Thyroid gland (tissue), 4 donors: ENCODE data around the gene ZNF804B. TPM values are rescaled to one million over a fixed set of nuclear protein-coding genes. Genes with fewer than 3 reads are reported as not detected.

Experiments
- DNase-seq, 2 donors: peaks; one replicate each; pipeline ENCODE4 v3.0.0-alpha.2; 2019
- H3K27ac ChIP-seq, 3 donors: fragments of 200-600 bp; sonication (generic); 1 replicate in 2 of 3; 2 replicates in 1 of 3; pipeline ENCODE4 v1.5.1; 2016 to 2019; ENCODE audit warnings: mild to moderate bottlenecking in 1 of 3, moderate library complexity in 1 of 3
- H3K27me3 ChIP-seq: fragments of 200-600 bp; sonication (generic); one replicate; pipeline ENCODE4 v1.5.1; 2019
- H3K36me3 ChIP-seq, 2 donors: fragments of 200-600 bp; sonication (generic); one replicate each; pipeline ENCODE4 v1.5.1; 2016 to 2019
- H3K4me1 ChIP-seq, 2 donors: fragments of 200-600 bp; sonication (generic); one replicate each; pipeline ENCODE4 v1.5.1; 2017 to 2019
- H3K4me3 ChIP-seq, 3 donors: fragments of 200-600 bp; sonication (generic); replicated peaks in 1 of 3; 1 replicate in 2 of 3; 2 replicates in 1 of 3; pipeline ENCODE4 v1.5.1; 2016; ENCODE audit warnings: mild to moderate bottlenecking in 1 of 3
- H3K9me3 ChIP-seq: fragments of 200-600 bp; sonication (generic); one replicate; pipeline ENCODE4 v1.5.1; 2017
- POLR2A ChIP-seq, 2 donors: fragments of 450-650 bp; IDR thresholded peaks; one replicate each; pipeline ENCODE4 v1.6.1; 2017; ENCODE audit warnings: antibody characterized with exemption in 2 of 2, mild to moderate bottlenecking in 2 of 2, moderate library complexity in 1 of 2
- WGBS, 2 donors: methylation state at CpG; one replicate each; pipeline ENCODE4 v1.1.5; 2017; 5-methylcytosine and 5-hydroxymethylcytosine counted together
- intact Hi-C: fragments of 100-400 bp; cut with DNase I; formaldehyde crosslinking; loops from one replicate; pipeline ENCODE4 v1.15.1; 2023
- total RNA-seq, 4 donors: library from RNA; depleted of rRNA; stranded (reverse); fragments of >200 nt; gene quantifications; one replicate each; pipeline ENCODE4 v1.2.3, GENCODE V29; 2016
- TF ChIP-seq, protein P1 (sequence below), 6 experiments: fragments of 200-600 bp in 3 of 6; fragments of 450-650 bp in 3 of 6; sonication (generic) in 3 of 6; IDR thresholded peaks; one replicate each; pipeline ENCODE4 v1.5.1; 2016 to 2019; ENCODE audit warnings: antibody characterized with exemption in 6 of 6, mild to moderate bottlenecking in 2 of 6, inconsistent platforms in 1 of 6, moderate library complexity in 1 of 6

The ZNF804B gene
- total RNA-seq, 4 donors from 2014 or later, result 18.3 to 49.1 (median 29.7) TPM

DNA sequence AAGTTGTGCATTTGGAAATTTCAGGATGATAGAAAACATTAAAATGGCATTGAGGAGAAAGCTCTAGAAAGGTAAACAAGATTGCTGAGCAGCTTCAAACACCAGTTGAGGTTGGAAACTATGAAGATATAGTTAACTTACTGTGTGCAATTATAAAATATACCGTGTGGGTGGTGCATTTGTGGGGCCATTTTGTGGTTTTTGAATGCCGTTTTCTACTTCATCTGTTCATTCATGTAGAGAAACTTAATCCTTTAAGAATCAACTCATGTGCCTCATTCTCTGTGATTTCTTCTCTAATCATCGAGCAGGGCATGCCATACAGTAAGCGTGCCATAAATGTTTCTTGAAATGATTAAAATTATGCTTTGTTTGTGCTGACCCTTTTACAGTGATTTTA lies 268.8 kb downstream of the ZNF804B start:
- WGBS, 2 donors, result 85 to 86% methylated on average over 4 of the region's 4 CpGs

DNA sequence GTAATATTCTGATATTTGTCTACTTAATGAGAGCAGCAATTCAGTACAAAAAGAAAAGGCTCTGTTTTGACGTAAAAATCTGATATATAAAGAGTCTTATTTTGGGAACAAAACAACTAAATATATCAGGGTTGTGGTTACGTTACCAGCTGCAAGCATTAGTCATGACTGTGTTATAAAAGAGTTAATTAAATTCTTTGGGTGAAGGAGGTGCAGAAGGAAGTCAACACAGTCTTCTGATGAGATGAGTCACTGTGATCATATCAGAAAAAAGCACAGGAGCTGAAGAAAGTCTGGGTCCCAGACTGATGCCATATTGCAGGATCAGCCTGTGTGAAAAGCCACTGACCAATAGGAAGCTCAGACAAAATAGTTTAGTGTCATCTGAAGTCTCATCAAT lies 270.4 kb downstream of the ZNF804B start:
- no peak overlapping the region for H3K27ac ChIP-seq
- intact Hi-C loops, result no loop called here
- no peaks in the 10 kb centered on the region for H3K9me3 ChIP-seq
- no peak for DNase-seq
- H3K4me3 ChIP-seq, result no peak overlapping the region
- no peak for TF ChIP-seq POLR2A (IDR thresholded peaks at IDR 0.05)
- TF ChIP-seq, protein P1, sequence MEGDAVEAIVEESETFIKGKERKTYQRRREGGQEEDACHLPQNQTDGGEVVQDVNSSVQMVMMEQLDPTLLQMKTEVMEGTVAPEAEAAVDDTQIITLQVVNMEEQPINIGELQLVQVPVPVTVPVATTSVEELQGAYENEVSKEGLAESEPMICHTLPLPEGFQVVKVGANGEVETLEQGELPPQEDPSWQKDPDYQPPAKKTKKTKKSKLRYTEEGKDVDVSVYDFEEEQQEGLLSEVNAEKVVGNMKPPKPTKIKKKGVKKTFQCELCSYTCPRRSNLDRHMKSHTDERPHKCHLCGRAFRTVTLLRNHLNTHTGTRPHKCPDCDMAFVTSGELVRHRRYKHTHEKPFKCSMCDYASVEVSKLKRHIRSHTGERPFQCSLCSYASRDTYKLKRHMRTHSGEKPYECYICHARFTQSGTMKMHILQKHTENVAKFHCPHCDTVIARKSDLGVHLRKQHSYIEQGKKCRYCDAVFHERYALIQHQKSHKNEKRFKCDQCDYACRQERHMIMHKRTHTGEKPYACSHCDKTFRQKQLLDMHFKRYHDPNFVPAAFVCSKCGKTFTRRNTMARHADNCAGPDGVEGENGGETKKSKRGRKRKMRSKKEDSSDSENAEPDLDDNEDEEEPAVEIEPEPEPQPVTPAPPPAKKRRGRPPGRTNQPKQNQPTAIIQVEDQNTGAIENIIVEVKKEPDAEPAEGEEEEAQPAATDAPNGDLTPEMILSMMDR (IDR thresholded peaks at IDR 0.05), result no peak
- no peaks in the 10 kb centered on the region for H3K4me1 ChIP-seq
- no peaks in the 10 kb centered on the region for H3K27me3 ChIP-seq
- no peaks in the 10 kb centered on the region for H3K36me3 ChIP-seq
- WGBS, 2 donors, result 83 to 84% methylated on average over 2 of the region's 2 CpGs

More for the DNA sequence above, 268.8 kb downstream of the ZNF804B start:
- no peak overlapping the region for H3K4me3 ChIP-seq
- DNase-seq, result no peak
- H3K27me3 ChIP-seq, result no peaks in the 10 kb centered on the region
- intact Hi-C loops, result no loop called here
- H3K36me3 ChIP-seq, result no peaks in the 10 kb centered on the region
- no peak for TF ChIP-seq POLR2A (IDR thresholded peaks at IDR 0.05)
- TF ChIP-seq, protein P1 (IDR thresholded peaks at IDR 0.05), result no peak
- no peak overlapping the region for H3K27ac ChIP-seq
- H3K4me1 ChIP-seq, result no peaks in the 10 kb centered on the region
- H3K9me3 ChIP-seq, result no peaks in the 10 kb centered on the region

DNA sequence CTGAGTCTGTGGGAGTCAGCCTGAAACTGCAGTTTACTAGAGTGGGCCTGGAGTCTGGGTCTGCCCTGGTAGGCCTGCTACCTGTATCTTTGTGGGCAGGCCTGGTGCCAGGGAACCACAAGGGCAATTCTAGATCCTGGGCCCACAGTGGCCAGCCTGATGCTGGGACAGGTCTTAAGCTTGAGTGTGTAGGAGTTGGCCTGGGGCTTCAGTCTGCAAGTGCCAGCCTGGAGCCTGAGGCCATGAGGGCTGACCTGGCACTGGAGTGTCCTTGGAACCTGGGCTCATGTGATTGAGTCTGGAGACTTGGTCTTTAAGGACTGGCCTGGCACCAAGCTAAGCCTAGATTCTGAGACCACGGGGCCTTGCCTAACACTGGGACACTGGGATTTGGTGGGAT lies 281.7 kb downstream of the ZNF804B start:
- no peaks in the 10 kb centered on the region for H3K9me3 ChIP-seq
- 67 to 88% methylated on average over 1 of the region's 1 CpG for WGBS, 2 donors
- intact Hi-C loops, result no loop called here
- no peaks in the 10 kb centered on the region for H3K4me1 ChIP-seq
- H3K4me3 ChIP-seq, result no peak overlapping the region
- no peaks in the 10 kb centered on the region for H3K27me3 ChIP-seq
- no peak overlapping the region for H3K27ac ChIP-seq
- TF ChIP-seq POLR2A (IDR thresholded peaks at IDR 0.05), result no peak
- TF ChIP-seq, protein P1 (IDR thresholded peaks at IDR 0.05), result no peak
- no peak for DNase-seq
- H3K36me3 ChIP-seq, result no peaks in the 10 kb centered on the region

DNA sequence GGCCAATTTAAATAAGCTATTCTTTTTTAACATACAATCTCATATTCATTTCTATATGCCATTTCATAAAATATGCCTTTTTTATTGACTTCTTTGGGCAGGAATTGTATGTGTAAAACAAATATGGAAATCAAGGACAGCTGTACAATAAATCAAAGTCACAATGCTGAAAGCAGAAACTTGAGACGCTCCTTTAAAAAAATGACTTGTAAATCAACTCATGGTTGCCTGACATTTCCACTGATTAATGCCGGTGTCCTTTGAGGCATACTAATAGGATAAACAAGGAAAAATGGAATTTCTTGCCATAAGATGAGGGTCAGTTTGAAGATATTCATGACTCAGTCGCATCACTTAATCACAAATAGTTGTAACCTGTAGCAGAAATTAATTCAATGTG lies 283.4 kb downstream of the ZNF804B start:
- no peaks in the 10 kb centered on the region for H3K27me3 ChIP-seq
- intact Hi-C loops, result no loop called here
- no peaks in the 10 kb centered on the region for H3K36me3 ChIP-seq
- no peaks in the 10 kb centered on the region for H3K9me3 ChIP-seq
- no peaks in the 10 kb centered on the region for H3K4me1 ChIP-seq
- 71 to 80% methylated on average over 3 of the region's 3 CpGs for WGBS, 2 donors
- no peak for DNase-seq
- TF ChIP-seq, protein P1 (IDR thresholded peaks at IDR 0.05), result no peak
- TF ChIP-seq POLR2A (IDR thresholded peaks at IDR 0.05), result no peak
- H3K4me3 ChIP-seq, result no peak overlapping the region
- no peak overlapping the region for H3K27ac ChIP-seq

DNA sequence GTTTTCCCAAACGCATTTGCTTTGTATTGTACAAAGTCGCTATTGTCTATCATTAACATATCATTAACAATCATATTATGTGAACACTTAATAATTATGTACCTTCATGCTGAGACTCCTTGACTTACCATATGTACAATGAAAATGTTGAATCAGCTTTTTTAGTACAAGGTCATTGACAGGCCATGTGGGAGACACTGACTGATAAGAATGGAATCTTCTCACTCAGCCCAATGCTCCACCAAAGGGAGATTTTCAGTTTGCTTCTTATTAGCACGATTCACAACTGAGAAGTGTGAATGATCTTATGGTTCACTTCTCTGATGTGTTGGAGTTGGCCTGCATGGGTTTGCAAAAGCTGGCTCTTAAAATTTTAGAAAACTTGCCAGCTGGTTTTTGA lies 289.5 kb downstream of the ZNF804B start:
- H3K27ac ChIP-seq, result no peak overlapping the region
- TF ChIP-seq, protein P1 (IDR thresholded peaks at IDR 0.05), result no peak
- TF ChIP-seq POLR2A (IDR thresholded peaks at IDR 0.05), result no peak
- H3K27me3 ChIP-seq, result no peaks in the 10 kb centered on the region
- WGBS, 2 donors, result 91 to 92% methylated on average over 3 of the region's 3 CpGs
- H3K4me3 ChIP-seq, result no peak overlapping the region
- no peak for DNase-seq
- H3K4me1 ChIP-seq, result no peaks in the 10 kb centered on the region
- H3K9me3 ChIP-seq, result no peaks in the 10 kb centered on the region
- H3K36me3 ChIP-seq, result no peaks in the 10 kb centered on the region
- intact Hi-C loops, result no loop called here
